Measurements from ENCODE around the gene EBF4. TPM values are rescaled to one million over a fixed set of nuclear protein-coding genes. Genes with fewer than 3 reads are reported as not detected.

The EBF4 gene
- polyA plus RNA-seq, 10 donors: 4.4 to 9.9 (median 5.5) TPM

GRCh38 chr20:2783908-2784566, 91.5 kb downstream of the EBF4 start:
- no peak for DNase-seq

DNA sequence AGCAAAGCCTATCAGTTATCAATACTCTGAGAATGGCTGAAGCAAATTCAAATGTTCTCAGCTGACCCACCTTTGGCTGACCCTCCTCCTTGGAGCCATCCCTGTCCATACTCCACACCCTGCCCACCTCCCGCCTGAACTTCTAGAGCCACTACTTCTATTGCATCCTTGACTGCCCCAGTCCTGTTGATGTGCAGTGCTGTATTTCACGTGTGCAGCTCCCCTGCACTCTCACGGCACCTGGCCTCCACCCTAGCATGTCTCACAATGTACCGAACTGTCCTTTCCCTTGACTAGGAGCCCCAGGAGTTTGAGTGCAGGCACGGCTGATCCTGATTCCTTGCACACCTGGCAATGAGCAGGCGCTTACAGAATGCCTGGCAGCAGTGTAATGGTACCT, 100.9 kb downstream of the EBF4 start:
- DNase-seq: no peak

GRCh38 chr20:2794202-2794748, 101.7 kb downstream of the EBF4 start:
- no peak for DNase-seq

DNA sequence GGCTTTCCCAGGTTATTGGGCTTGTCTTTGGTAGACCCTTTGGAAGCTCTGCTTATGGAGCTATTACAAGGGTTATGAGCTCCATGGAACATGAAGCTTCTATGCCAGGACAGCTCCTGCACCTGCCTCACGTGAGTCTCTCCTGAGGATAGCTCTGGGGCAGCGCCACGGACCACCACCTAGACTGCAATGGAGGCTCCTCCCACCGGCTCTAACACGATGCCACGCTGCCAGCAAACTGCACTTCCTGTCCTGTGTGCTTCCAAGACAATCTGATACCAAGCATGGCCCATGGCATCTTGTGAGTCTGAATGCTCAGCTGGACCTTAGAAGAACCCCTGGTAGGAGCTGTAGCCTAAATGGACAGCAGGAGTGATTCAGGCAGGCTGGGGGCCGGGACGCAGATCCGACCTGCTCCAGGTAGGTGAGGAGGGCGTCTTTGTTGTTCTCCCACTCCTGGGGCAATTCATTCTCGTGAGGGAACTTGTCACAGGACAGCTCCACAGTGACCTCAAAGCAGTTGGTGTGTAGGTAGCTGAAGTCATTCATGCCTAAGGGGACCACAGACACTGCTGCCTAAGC, 102.4 kb downstream of the EBF4 start:
- no peak for DNase-seq

DNA sequence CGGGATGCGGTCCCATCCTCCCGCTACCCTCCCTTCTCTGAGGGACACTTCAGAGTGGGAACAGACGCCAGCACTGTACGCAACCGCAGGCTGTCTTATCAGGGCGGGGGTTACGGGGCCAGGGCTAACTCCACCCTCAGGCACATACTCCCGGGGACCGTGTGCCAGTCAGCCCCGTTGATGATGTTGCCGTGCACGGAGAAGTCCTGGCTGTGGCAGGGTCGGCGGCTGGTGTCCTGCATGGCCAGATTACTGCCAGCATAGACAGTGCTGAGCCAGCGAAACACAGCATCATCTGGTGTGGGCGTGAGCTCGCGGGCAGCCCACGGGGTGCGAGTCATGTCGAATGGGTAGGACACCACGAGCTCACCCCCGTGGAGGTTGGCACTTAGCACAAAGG, 102.9 kb downstream of the EBF4 start:
- no peak for DNase-seq

DNA sequence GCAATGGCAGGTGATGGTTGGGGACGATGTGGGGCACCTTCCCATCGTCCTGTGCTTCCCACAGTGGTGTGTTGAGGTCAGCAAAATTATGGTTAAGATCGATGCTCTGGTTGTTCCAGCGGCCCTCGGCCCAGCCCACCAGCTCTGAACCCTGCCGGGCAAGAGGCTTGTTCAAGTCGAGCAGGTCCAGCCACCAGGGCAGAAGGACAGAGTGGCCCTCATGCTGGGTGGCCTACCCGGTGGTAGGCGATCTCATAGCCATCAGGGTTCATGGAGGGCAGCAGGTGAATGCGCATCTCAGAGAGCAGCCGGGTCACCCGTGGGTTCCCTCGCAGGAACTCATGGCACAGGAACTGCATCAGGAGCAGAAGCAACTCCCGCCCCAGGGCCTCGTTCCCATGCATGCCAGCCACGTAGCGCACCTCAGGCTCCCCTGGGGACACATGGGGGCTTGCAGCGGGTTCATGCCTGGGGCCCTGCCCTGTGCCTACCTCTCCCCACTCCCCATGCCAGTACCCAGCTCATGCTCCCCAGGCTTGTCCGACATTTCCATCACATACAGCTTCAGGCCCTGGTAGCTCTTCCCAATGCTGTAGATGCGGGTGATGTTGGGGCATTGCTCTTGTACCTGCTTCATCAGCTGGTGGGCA, 103.6 kb downstream of the EBF4 start:
- no peak for DNase-seq

- DNase-seq: no peak
Observed at GRCh38 chr20:2797136-2797983, 104.8 kb downstream of the EBF4 start.

DNA sequence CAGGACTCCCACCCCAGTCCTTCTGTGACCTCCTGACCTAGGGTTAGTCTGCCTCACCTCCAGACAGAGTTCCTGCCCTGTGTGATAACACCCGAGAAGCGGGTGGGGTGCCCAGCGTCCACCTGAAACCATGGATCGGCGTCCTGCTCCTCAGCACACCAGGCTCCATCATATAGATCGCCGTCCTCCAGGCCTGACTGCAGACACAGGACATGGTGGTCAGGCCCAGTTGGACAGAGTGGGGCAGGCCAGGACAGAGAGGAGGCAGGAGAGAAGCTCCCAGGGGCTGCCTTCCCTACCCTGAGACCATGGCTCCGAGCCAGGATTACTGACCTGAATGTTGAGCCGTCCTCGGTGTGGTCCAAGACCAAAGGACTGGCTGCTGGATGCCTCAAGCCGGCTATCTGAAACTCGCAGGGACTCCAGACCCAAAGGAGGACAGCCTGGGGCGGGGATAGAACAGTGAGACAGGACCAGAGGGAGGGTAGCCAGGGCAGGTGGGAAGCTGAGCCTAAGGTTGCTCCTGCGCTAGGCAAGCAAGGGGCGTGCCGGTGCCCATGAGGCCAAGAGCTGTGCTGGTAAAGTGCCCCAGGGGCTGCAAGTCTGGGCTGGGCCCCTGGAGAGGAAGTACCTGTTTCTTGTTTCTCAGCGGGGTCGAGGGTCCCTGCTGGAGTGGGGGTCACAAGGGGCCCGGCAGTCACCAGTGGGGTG, 105.7 kb downstream of the EBF4 start:
- no peak for DNase-seq

DNA sequence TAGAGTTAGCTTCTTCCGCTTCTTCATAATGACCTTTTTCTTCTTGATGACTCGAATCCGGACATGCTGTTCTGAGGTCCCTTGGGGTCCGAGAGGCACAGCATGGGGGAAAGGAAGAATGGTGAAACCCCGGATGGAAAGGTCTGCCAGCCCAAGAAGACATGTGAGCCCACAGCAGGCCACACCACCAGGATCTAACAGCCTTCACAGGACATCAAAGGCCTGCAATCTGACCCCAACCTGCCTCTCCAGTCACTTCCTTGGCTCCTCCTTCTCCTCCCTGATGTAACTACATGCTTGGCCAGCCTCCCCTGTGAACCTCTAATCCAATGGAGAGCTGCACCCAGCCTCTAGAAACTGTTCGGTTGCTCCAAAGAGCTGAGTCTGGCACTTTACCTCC, 106.2 kb downstream of the EBF4 start:
- no peak for DNase-seq

DNA sequence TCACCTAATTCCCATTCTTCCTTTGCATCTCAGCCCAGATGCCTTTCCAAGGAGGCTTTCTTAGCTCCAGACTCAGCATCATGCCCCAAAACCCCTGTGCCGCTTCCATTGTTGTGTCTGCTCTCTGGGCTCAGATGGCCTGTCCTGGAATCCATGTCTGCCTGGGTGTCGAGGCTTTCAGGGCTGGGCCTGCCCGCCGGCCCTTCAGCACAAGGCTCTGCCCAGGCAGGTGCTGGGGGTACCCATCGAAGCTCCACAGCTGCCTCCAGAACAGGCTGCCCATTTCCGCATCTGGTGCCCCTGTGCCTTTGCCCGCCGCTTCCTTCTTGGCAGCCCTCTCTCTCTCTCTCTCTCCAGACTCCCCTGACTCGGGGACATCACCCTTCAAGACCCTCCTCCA, 106.7 kb downstream of the EBF4 start:
- peak in 1 of 3 donors; percentile 36 for DNase-seq

- peak in 1 of 3 donors; percentile 84 for DNase-seq
Observed at GRCh38 chr20:2799688-2800520, 107.3 kb downstream of the EBF4 start.

GRCh38 chr20:2800521-2801285, 108.1 kb downstream of the EBF4 start, which contains the start of gene CPXM1:
Gene CPXM1 (minus strand): TSS chr20:2800627. CDS start chr20:2800572, 55 bp downstream.
- DNase-seq: peak; percentile 8 to 82 (median 55)

GRCh38 chr20:2801286-2801728, 108.7 kb downstream of the EBF4 start:
- DNase-seq: no peak

GRCh38 chr20:2804041-2804828, 111.7 kb downstream of the EBF4 start:
- no peak for DNase-seq

GRCh38 chr20:2804852-2805688, 112.5 kb downstream of the EBF4 start:
- no peak for DNase-seq

DNA sequence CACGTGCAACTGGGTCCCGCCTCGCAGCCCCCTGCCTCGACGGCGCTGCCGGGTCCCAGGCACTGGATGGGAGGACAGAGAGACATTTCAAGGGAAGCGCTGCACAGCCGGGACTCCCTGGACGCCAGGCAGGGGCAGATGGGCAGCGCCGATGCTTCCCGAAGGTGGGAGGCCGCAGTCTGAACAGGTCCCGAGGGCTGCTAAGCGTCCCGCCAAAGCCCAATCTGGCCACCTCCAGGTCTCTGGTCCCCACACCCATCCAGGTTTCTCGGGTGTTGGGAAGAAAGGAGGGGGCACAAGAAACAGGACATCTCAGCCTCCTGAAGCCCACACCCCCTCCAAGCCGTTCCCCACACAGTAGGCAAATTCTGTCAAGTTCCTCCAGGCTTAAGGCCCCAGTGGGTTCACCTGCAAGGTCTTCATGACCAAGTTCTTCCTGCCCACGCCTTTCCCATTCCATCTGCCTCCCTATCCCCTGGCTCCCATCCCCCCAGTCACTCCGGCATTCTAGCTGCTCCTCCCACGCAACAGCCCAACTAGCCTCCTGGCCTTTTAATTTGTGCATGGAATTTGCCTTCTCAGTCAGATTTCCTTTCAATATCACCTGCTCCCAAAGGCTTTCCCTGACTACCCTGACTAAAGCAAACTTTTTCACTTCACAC, 113.2 kb downstream of the EBF4 start:
- DNase-seq: no peak

- no peak for DNase-seq
Observed at GRCh38 chr20:2806351-2806701, 113.7 kb downstream of the EBF4 start.
